PC-3 (cell line): ENCODE data around the gene SENP1. TPM values are rescaled to one million over a fixed set of nuclear protein-coding genes. Genes with fewer than 3 reads are reported as not detected.
A peak's percentile ranks its signal among the peaks of the same experiment; 100 is the strongest.

Experiments
- ATAC-seq: fragments of 200-7000 bp; cut with Tn5 transposase; 2 replicates; pipeline ENCODE4 v1.9.1; 2020; ENCODE audit warnings: mild to moderate bottlenecking, moderate library complexity
- BruUV-seq: library from RNA; stranded (reverse); fragments of 400-500 nt; replicated peaks from 2 replicates; lab custom pipeline; 2021; lab: Mats Ljungman, UMichigan
- CTCF ChIA-PET: fragments of 300-600 bp; sonication (Branson Sonifier 250); formaldehyde crosslinking; loops from one replicate; lab custom pipeline; 2022; ENCODE audit warnings: antibody characterized with exemption; lab: Charles Lee
- POLR2A ChIA-PET: fragments of 300-600 bp; sonication (Branson Sonifier 250); formaldehyde crosslinking; loops from one replicate; lab custom pipeline; 2022; ENCODE audit warnings: antibody characterized with exemption; ENCODE audit not compliant: unreplicated experiment; lab: Charles Lee
- DNase-seq: peaks from one replicate; pipeline ENCODE4 v3.0.0-alpha.2; 2015
- H2AFZ ChIP-seq: fragments of 300-600 bp; sonication (generic); 2 replicates; pipeline ENCODE4 v1.6.0; 2016; ENCODE audit warnings: antibody characterized with exemption, low read length
- H3F3A ChIP-seq: fragments of 300-600 bp; sonication (generic); one replicate; pipeline ENCODE4 v1.6.0; 2017; ENCODE audit warnings: antibody characterized with exemption, low read length, control low read depth, mild to moderate bottlenecking; ENCODE audit not compliant: unreplicated experiment
- H3K27ac ChIP-seq: fragments of 300-600 bp; sonication (generic); 2 replicates; pipeline ENCODE4 v1.5.1; 2016; ENCODE audit warnings: mild to moderate bottlenecking, low read length
- H3K27me3 ChIP-seq: fragments of 300-600 bp; sonication (generic); 2 replicates; pipeline ENCODE4 v1.6.1; 2016; ENCODE audit warnings: low read length, mixed read lengths
- H3K36me3 ChIP-seq: fragments of 300-600 bp; sonication (generic); 2 replicates; pipeline ENCODE4 v1.6.1; 2016; ENCODE audit warnings: low read depth, mixed run types, low read length, mixed read lengths
- H3K4me1 ChIP-seq: fragments of 300-600 bp; sonication (generic); 2 replicates; pipeline ENCODE4 v1.5.1; 2016; ENCODE audit warnings: low read length; ENCODE audit not compliant: insufficient read depth
- H3K4me2 ChIP-seq: fragments of 300-600 bp; sonication (generic); 2 replicates; pipeline ENCODE4 v1.6.0; 2016; ENCODE audit warnings: low read length
- H3K4me3 ChIP-seq: fragments of 300-600 bp; sonication (generic); 2 replicates; pipeline ENCODE4 v1.5.1; 2016; ENCODE audit warnings: mild to moderate bottlenecking, low read length, mixed read lengths
- H3K79me2 ChIP-seq: fragments of 300-600 bp; sonication (generic); 2 replicates; pipeline ENCODE4 v1.6.1; 2017; ENCODE audit warnings: low read length, mixed read lengths
- H3K9ac ChIP-seq: fragments of 300-600 bp; sonication (generic); 2 replicates; pipeline ENCODE4 v1.6.0; 2016; ENCODE audit warnings: mild to moderate bottlenecking, low read length
- H3K9me2 ChIP-seq: fragments of 300-600 bp; sonication (generic); replicated peaks from 2 replicates; pipeline ENCODE4 v1.6.1; 2016; ENCODE audit warnings: mixed run types, low read length, mixed read lengths
- H3K9me3 ChIP-seq: fragments of 300-600 bp; sonication (generic); 2 replicates; pipeline ENCODE4 v1.6.1; 2016; ENCODE audit warnings: low read length, mixed read lengths
- H4K20me1 ChIP-seq: fragments of 300-600 bp; sonication (generic); 2 replicates; pipeline ENCODE4 v1.6.1; 2016; ENCODE audit warnings: low read length, mixed read lengths
- EZH2 ChIP-seq: fragments of 300-600 bp; sonication (generic); IDR thresholded peaks from one replicate; pipeline ENCODE4 v1.6.1; 2017; ENCODE audit warnings: antibody characterized with exemption, mild to moderate bottlenecking, low read length; ENCODE audit not compliant: unreplicated experiment
- EZH2phosphoT487 ChIP-seq: fragments of 300-600 bp; sonication (generic); IDR thresholded peaks from 2 replicates; pipeline ENCODE4 v1.6.1; 2018; ENCODE audit warnings: mild to moderate bottlenecking, antibody characterized with exemption, low read length, borderline replicate concordance
- intact Hi-C: fragments of 100-400 bp; cut with micrococcal nuclease; formaldehyde crosslinking; loops from 2 replicates; pipeline ENCODE4 v1.9.0; 2023
- total RNA-seq: library from RNA; depleted of rRNA; stranded (reverse); fragments of >200 nt; gene quantifications from 2 replicates; pipeline ENCODE4 v1.2.3, GENCODE V29; 2014
- TF ChIP-seq, protein P1 (sequence below): fragments of 300-600 bp; sonication (generic); conservative IDR thresholded peaks from 2 replicates; pipeline ENCODE4 v1.5.1; 2017; ENCODE audit warnings: antibody characterized with exemption, low read depth, mild to moderate bottlenecking, low read length

The SENP1 gene
- total RNA-seq, 1 experiment from 2014 or later: 20.9 TPM

DNA sequence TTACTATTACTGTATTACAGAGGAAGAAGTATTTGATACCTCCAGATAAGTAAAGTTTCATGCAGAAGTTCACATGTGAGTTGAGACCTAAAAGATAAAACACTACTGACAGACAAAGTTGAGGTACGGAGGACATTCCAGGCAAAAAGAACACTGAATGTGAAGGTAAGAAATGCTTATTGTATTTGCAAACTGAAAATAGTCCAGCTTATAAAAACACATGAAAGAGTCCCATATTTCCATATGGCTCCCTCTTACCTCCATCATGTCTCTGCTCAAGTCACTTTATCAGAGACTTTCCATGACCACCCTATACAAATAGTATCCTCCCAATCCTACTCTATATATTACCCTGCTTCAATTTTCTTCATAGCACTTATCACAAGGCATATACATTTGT, 35.8 kb downstream of the SENP1 start:
- BruUV-seq: no TSS peak
- H3K27ac ChIP-seq: no peak overlapping the region
- H3K4me2 ChIP-seq: no peak overlapping the region
- H3K9me3 ChIP-seq: no peaks in the 10 kb centered on the region
- no peaks in the 10 kb centered on the region for H3K27me3 ChIP-seq
- H4K20me1 ChIP-seq: no peaks in the 10 kb centered on the region
- no peak overlapping the region for H3K9ac ChIP-seq
- intact Hi-C loops: no loop called here
- no peaks in the 10 kb centered on the region for H3K79me2 ChIP-seq
- no peak for ATAC-seq
- H3F3A ChIP-seq: no peaks in the 10 kb centered on the region
- no peak overlapping the region for H2AFZ ChIP-seq
- no peaks in the 10 kb centered on the region for H3K9me2 ChIP-seq
- TF ChIP-seq, protein P1, sequence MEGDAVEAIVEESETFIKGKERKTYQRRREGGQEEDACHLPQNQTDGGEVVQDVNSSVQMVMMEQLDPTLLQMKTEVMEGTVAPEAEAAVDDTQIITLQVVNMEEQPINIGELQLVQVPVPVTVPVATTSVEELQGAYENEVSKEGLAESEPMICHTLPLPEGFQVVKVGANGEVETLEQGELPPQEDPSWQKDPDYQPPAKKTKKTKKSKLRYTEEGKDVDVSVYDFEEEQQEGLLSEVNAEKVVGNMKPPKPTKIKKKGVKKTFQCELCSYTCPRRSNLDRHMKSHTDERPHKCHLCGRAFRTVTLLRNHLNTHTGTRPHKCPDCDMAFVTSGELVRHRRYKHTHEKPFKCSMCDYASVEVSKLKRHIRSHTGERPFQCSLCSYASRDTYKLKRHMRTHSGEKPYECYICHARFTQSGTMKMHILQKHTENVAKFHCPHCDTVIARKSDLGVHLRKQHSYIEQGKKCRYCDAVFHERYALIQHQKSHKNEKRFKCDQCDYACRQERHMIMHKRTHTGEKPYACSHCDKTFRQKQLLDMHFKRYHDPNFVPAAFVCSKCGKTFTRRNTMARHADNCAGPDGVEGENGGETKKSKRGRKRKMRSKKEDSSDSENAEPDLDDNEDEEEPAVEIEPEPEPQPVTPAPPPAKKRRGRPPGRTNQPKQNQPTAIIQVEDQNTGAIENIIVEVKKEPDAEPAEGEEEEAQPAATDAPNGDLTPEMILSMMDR: no peak
- TF ChIP-seq EZH2 (no peak), EZH2phosphoT487 (no peak)
- H3K4me1 ChIP-seq: no peaks in the 10 kb centered on the region; the same call in 1 of the 2 replicates
- no peak overlapping the region for H3K4me3 ChIP-seq
- ChIA-PET CTCF (no interaction called here), POLR2A (no interaction called here)
- H3K36me3 ChIP-seq: peaks cover 37% of the 10 kb centered on the region
- DNase-seq: no peak

DNA sequence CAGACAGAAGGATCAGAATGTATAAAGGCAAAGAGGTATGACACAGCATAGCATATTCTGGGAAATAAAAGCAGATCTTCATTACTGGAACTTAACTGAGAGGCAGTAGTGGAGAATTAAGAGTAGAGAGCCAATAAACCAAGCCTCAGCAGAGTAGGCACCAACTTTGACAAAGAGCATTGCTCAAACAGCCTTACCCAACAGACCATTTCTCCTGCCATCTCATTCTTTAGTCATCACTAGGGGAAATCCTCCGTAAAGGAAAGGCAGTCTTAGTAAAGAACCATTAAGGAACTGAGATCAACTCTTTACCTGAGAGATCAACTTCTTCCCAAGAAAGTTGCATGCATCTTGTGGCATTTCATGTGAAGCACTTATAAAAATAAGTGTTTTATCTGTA, 36.6 kb downstream of the SENP1 start:
- H3K4me1 ChIP-seq: no peaks in the 10 kb centered on the region; the same call in 1 of the 2 replicates
- ChIA-PET POLR2A (no interaction called here), CTCF (no interaction called here)
- H3K9me2 ChIP-seq: no peaks in the 10 kb centered on the region
- intact Hi-C loops: no loop called here
- H3K27ac ChIP-seq: no peak overlapping the region
- no peaks in the 10 kb centered on the region for H4K20me1 ChIP-seq
- no peaks in the 10 kb centered on the region for H3K27me3 ChIP-seq
- no TSS peak for BruUV-seq
- no peaks in the 10 kb centered on the region for H3K9me3 ChIP-seq
- DNase-seq (peak; percentile 35), ATAC-seq (peak; percentile 29; the same call in 1 of the 2 replicates)
- no peak overlapping the region for H3K4me3 ChIP-seq
- H2AFZ ChIP-seq: no peak overlapping the region
- H3K79me2 ChIP-seq: no peaks in the 10 kb centered on the region
- H3K4me2 ChIP-seq: no peak overlapping the region
- TF ChIP-seq, protein P1: no peak
- no peak for TF ChIP-seq EZH2phosphoT487
- TF ChIP-seq EZH2: no peak
- H3K36me3 ChIP-seq: peaks cover 41% of the 10 kb centered on the region
- H3F3A ChIP-seq: no peaks in the 10 kb centered on the region
- H3K9ac ChIP-seq: no peak overlapping the region

DNA sequence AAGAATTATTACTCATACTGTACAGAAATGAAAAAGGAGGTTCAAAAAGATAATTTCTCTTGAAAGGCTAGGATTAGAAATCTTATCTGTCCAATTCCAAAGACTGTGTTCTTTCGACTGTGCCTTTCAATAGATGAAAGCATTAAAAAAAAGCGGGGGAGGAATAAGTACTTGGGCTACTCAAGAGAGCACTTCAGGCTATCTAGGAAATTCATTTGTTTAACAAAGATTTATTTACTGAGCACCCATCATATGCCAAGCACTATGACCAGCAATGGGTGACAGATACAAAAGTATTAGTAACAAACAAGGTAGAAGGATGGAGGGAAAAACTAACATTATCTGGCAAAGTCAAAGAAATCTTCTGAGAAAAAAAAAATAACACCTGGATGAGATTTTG, 37.4 kb downstream of the SENP1 start:
- DNase-seq (no peak), ATAC-seq (no peak)
- H3K4me1 ChIP-seq: no peaks in the 10 kb centered on the region; the same call in 1 of the 2 replicates
- H3K79me2 ChIP-seq: no peaks in the 10 kb centered on the region
- H3K4me3 ChIP-seq: no peak overlapping the region
- no peak overlapping the region for H3K27ac ChIP-seq
- intact Hi-C loops: no loop called here
- H3F3A ChIP-seq: no peaks in the 10 kb centered on the region
- no peak overlapping the region for H3K9ac ChIP-seq
- H3K4me2 ChIP-seq: no peak overlapping the region
- no peak overlapping the region for H2AFZ ChIP-seq
- H4K20me1 ChIP-seq: no peaks in the 10 kb centered on the region
- no peaks in the 10 kb centered on the region for H3K9me3 ChIP-seq
- H3K27me3 ChIP-seq: no peaks in the 10 kb centered on the region
- TF ChIP-seq EZH2phosphoT487: no peak
- TF ChIP-seq, protein P1: no peak
- no peak for TF ChIP-seq EZH2
- no TSS peak for BruUV-seq
- peaks cover 40% of the 10 kb centered on the region for H3K36me3 ChIP-seq
- ChIA-PET CTCF (no interaction called here), POLR2A (no interaction called here)
- no peaks in the 10 kb centered on the region for H3K9me2 ChIP-seq
